ENCODE measurements around the gene CASTOR2.
"Not testable (repeated sequence)": the region's sequence is repeated elsewhere in the genome, so short reads cannot be mapped to it uniquely, and the experiment has no call there.

DNA sequence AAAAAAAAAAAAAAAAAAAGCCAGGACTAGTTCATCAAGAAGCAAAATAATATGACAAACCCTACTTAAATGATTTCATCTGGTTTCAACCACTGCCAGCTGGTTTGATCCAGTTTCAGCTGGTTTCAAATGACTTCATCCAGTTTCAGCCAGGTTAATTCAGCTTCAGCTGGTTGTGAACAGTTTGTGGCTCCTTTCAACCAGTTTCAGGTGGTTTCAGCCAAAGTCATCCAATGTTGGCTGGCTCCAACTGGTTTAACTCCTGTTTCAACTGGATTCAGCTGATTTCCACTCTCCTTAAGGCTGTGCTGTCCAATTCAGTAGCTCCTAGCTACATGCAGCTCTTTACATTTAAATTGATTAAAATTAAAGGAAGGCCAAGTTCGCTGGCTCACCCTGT lies 37.5 kb upstream of the CASTOR2 start:
- TF ChIP-seq CTCF, POLR2A (IDR thresholded peaks at IDR 0.05): not testable (repeated sequence)
